Motor neuron (in vitro differentiated cells): ENCODE data around the gene SRPRB. TPM values are rescaled to one million over a fixed set of nuclear protein-coding genes. Genes with fewer than 3 reads are reported as not detected.

Experiments used
- ATAC-seq, 8 experiments: fragments of 200-7000 bp; cut with Tn5 transposase; replicated peaks in 6 of 8; 2 replicates each; pipeline ENCODE4 v1.8.0; 2021; ENCODE audit warnings: mild to moderate bottlenecking in 8 of 8, moderate library complexity in 8 of 8
- H3K27ac ChIP-seq, 2 donors: fragments of 250-450 bp; sonication (Bioruptor Pico); 2 replicates each; pipeline ENCODE4 v1.9.0; 2021; ENCODE audit warnings: antibody characterized with exemption in 2 of 2, mild to moderate bottlenecking in 2 of 2, moderate library complexity in 1 of 2
- H3K4me1 ChIP-seq, 2 donors: fragments of 250-450 bp; sonication (Bioruptor Pico); replicated peaks in 1 of 2; 2 replicates each; pipeline ENCODE4 v1.6.1; 2021; ENCODE audit warnings: antibody characterized with exemption in 2 of 2, mild to moderate bottlenecking in 2 of 2, moderate library complexity in 1 of 2
- H3K4me3 ChIP-seq, 5 donors: fragments of 250-450 bp; sonication (Bioruptor Pico); 2 replicates each; pipeline ENCODE4 v1.9.0; 2021; ENCODE audit warnings: antibody characterized with exemption in 5 of 5, mild to moderate bottlenecking in 5 of 5, moderate library complexity in 4 of 5
- WGBS, 10 experiments: fragments of 450-650 bp; shearing (Covaris generic); methylation state at CpG; one replicate each; pipeline ENCODE4 v1.0.0; 2022; 5-methylcytosine and 5-hydroxymethylcytosine counted together
- in situ Hi-C, 9 experiments: fragments of 400-800 bp; cut with MboI; loops; one replicate each; pipeline ENCODE4 v1.15.0; 2021; ENCODE audit warnings: low sequenced_read_pairs in 9 of 9, low pct_unique_long_range_greater_than_20kb in 2 of 9; ENCODE audit not compliant: unreplicated experiment in 9 of 9
- total RNA-seq, 8 experiments: library from RNA; unstranded; fragments of 300-600 nt; gene quantifications; 2 replicates each; pipeline versions ENCODE4 v1.2.3 to v1.2.4, GENCODE V29; 2022

Gene SRPRB
- total RNA-seq, 8 experiments from 2014 or later = 39.2 to 150 (median 62.6) TPM

DNA sequence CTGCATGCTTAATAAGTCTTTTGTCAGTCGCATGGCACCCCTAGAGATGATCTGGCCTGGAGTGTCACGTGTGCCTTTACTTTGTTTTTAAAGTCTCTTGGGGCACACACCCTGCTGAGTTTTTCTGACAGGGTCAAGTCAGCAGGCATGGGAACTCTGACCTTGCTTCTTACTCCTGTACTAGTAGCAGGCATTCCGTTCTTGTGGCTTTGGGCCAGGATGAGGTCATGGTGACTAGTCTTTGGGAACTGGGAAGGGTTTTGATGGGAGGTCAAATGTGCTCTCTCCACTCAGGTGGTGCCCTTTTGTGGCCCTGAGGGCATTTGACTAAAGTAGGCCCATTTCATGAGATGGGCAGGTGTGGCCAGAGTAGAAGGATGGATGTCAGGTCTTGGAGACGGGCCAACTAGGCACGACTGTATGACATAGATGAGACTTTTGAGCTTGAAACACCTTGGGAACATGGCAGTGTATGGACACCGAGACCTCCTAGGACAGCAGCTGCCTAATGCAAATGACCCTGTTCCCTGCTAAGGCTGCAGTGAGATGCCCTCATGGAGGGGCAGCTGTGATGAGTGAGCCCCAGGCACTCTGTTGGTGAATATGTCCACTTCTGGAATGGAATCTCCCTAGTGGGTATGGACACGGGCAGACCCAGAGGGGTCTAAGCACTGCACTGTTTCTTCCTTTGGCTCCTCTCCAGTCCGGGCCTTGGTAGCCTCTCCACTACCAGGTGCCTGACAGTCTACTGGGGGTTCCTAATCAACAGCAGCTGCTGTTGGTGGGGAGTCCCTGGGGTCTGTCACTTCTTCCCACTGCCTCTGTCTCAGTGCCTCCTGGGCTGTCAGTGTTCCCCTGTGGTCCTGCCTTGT, 16.4 kb downstream of the SRPRB start:
- Histone ChIP-seq H3K27ac (no peak overlapping the region), H3K4me1 (no peaks in the 10 kb centered on the region), H3K4me3 (no peak overlapping the region)
- ATAC-seq = peak in 3 of 8 experiments; percentile 5 to 71 (median 63)
- in situ Hi-C loops = loop anchor here in 3 of 9 experiments (5.0 to 25.0 kb wide), 2 partner anchors 90 to 105 kb away; no protein-coding TSS in a partner anchor
- WGBS, 10 experiments = 39 to 100% (median 77%) methylated on average over 1 to 3 of the region's 8 CpGs; no CpG with 5 or more reads in 3 of the 10 experiments

GRCh38 chr3:133824961-133825485, 19.4 kb downstream of the SRPRB start:
- WGBS, 10 experiments = 73 to 100% (median 100%) methylated on average over 1 to 7 of the region's 8 CpGs; no CpG with 5 or more reads in 4 of the 10 experiments
- no peak for ATAC-seq
- no peak overlapping the region for H3K27ac ChIP-seq
- H3K4me1 ChIP-seq = no peaks in the 10 kb centered on the region
- in situ Hi-C loops = loop anchor here in 3 of 9 experiments (5.0 to 25.0 kb wide), 2 partner anchors 87 to 102 kb away; no protein-coding TSS in a partner anchor
- H3K4me3 ChIP-seq = no peak overlapping the region

DNA sequence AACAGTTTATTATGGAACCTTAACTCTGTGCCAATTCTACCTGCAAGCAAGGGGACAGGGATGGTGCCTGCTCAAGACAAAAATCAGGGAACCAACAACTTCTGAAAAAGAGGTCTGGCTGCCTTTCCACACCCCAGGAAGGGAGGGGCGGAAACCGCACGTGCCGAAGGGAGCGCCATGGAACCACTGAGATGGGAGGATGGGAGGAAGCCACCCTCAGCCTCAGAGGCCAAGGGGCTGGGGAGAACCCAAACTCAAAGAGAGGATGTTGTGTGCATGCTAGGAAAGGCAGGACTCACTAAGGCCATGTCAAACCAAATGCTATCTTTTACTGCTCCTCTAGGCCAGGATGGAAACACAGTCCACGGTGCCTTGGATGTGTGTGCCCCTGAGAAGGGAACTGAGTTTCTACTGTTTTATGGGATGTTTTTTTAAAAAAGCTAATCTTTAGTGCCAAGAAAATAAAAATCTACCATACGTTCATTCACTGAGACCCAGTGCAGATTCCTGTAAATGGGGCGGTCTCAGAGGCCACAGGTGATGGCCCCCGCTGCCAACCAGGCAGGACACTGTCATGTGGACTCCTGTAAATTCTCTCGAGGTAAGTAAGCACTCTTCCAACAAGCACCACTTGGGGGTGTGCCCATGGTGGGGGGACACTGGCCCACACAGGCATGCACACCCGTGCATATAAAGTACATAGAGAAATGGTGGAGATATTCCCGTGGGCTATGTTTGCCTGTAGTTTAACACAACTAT, 20.5 kb downstream of the SRPRB start:
- WGBS, 10 experiments = 62 to 100% (median 94%) methylated on average over 1 to 7 of the region's 12 CpGs; no CpG with 5 or more reads in 1 of the 10 experiments
- ATAC-seq = no peak

DNA sequence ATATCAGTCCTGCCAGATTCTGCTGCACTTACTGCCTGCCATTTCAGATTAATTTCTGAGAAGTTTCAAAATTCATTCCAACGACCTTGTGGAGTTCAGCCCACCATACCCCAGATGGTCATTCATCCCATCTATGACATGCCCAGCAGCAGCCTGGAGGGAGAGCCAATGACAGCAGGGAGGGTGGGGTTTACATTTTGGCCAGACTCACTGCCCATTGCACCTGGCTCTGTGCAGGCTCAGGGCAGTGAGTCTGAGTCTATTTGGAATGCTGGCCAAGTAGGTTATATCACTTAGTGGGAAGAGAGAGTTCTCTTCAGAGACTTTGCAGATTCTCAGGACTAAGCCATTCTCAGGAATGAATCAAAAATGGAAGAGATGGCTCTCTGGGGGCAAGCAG, 21.5 kb downstream of the SRPRB start:
- H3K4me3 ChIP-seq = no peak overlapping the region
- in situ Hi-C loops = no loop called here
- peak in 1 of 8 experiments; percentile 51 for ATAC-seq
- no peaks in the 10 kb centered on the region for H3K4me1 ChIP-seq
- 0 to 38% (median 29%) methylated on average over 1 of the region's 1 CpG; no CpG with 5 or more reads in 7 of the 10 experiments for WGBS, 10 experiments
- H3K27ac ChIP-seq = no peak overlapping the region

More for the DNA sequence above, 20.5 kb downstream of the SRPRB start:
- Histone ChIP-seq H3K4me3 (no peak overlapping the region), H3K27ac (no peak overlapping the region), H3K4me1 (no peaks in the 10 kb centered on the region)
- in situ Hi-C loops = no loop called here

- no peak for ATAC-seq
- in situ Hi-C loops = no loop called here
- Histone ChIP-seq H3K4me3 (no peak overlapping the region), H3K27ac (no peak overlapping the region), H3K4me1 (no peaks in the 10 kb centered on the region)
- 93 to 100% (median 100%) methylated on average over 2 to 3 of the region's 4 CpGs; no CpG with 5 or more reads in 7 of the 10 experiments for WGBS, 10 experiments
These were observed 22.1 kb downstream of the SRPRB start for GRCh38 chr3:133827684-133828083.

- WGBS, 10 experiments = 80 to 100% (median 82%) methylated on average over 1 to 5 of the region's 12 CpGs; no CpG with 5 or more reads in 6 of the 10 experiments
- in situ Hi-C loops = no loop called here
- Histone ChIP-seq H3K4me3 (no peak overlapping the region), H3K27ac (no peak overlapping the region), H3K4me1 (no peaks in the 10 kb centered on the region)
- peak in 5 of 8 experiments; percentile 6 to 52 (median 24) for ATAC-seq
These were observed 23.1 kb downstream of the SRPRB start for GRCh38 chr3:133828576-133829309.

GRCh38 chr3:133829310-133829707, 23.7 kb downstream of the SRPRB start:
- Histone ChIP-seq H3K4me1 (no peaks in the 10 kb centered on the region), H3K4me3 (no peak overlapping the region), H3K27ac (no peak overlapping the region)
- 35 to 90% (median 40%) methylated on average over 1 to 3 of the region's 3 CpGs; no CpG with 5 or more reads in 7 of the 10 experiments for WGBS, 10 experiments
- no peak for ATAC-seq
- in situ Hi-C loops = no loop called here

DNA sequence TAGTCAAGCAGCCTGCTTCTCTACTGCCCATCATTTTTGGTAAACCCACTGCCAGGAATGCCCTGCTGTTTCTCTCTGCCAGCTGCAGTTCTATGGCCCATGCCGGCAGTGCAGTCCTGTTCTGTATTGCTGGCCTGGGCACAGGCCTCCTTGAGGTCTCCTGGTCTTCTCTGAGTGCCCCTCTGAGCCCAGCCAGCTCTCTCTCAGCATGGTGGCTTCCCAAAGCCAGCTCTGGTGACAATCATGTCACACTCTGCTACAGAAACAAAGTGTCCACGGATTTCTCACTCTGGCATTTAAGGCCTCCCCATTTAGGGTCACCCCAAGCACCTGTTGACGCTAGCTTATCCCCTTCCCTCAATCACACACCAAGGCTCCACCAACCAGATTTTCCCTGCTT, 24.5 kb downstream of the SRPRB start:
- ATAC-seq = no peak
- Histone ChIP-seq H3K4me1 (no peaks in the 10 kb centered on the region), H3K27ac (no peak overlapping the region), H3K4me3 (no peak overlapping the region)
- WGBS, 10 experiments = 75 to 100% (median 100%) methylated on average over 1 to 2 of the region's 3 CpGs; no CpG with 5 or more reads in 5 of the 10 experiments
- in situ Hi-C loops = no loop called here

- Histone ChIP-seq H3K4me3 (no peak overlapping the region), H3K4me1 (no peaks in the 10 kb centered on the region), H3K27ac (no peak overlapping the region)
- in situ Hi-C loops = no loop called here
- whole genome bisulfite sequencing, 10 experiments = 40 to 100% (median 78%) methylated on average over 1 to 5 of the region's 13 CpGs; no CpG with 5 or more reads in 2 of the 10 experiments
- ATAC-seq = no peak
These were observed 26.6 kb downstream of the SRPRB start for GRCh38 chr3:133831966-133832801.

GRCh38 chr3:133832802-133833144, 27.2 kb downstream of the SRPRB start:
- in situ Hi-C loops = no loop called here
- H3K4me3 ChIP-seq = no peak overlapping the region
- 70 to 100% (median 98%) methylated on average over 1 to 5 of the region's 10 CpGs; no CpG with 5 or more reads in 6 of the 10 experiments for WGBS, 10 experiments
- H3K4me1 ChIP-seq = no peaks in the 10 kb centered on the region
- no peak overlapping the region for H3K27ac ChIP-seq
- no peak for ATAC-seq

- ATAC-seq = no peak
- Histone ChIP-seq H3K4me3 (no peak overlapping the region), H3K27ac (no peak overlapping the region), H3K4me1 (no peaks in the 10 kb centered on the region)
- in situ Hi-C loops = no loop called here
- 72 to 92% (median 82%) methylated on average over 1 to 2 of the region's 5 CpGs; no CpG with 5 or more reads in 6 of the 10 experiments for WGBS, 10 experiments
These were observed 27.7 kb downstream of the SRPRB start for GRCh38 chr3:133833267-133833666.
